ENCODE results near the gene URB1.
A peak's percentile ranks its signal among the peaks of the same experiment; 100 is the strongest.
"Not testable (repeated sequence)": the region's sequence is repeated elsewhere in the genome, so short reads cannot be mapped to it uniquely, and the experiment has no call there.

The URB1 gene

GRCh38 chr21:32281531-32281930 is 111.3 kb downstream of the URB1 start:
- no peak for DNase-seq (ENCODE audit: low read depth)
- no peak overlapping the region for H3K4me3 ChIP-seq (ENCODE audit: low read depth, low read length)
- TF ChIP-seq, protein P1, sequence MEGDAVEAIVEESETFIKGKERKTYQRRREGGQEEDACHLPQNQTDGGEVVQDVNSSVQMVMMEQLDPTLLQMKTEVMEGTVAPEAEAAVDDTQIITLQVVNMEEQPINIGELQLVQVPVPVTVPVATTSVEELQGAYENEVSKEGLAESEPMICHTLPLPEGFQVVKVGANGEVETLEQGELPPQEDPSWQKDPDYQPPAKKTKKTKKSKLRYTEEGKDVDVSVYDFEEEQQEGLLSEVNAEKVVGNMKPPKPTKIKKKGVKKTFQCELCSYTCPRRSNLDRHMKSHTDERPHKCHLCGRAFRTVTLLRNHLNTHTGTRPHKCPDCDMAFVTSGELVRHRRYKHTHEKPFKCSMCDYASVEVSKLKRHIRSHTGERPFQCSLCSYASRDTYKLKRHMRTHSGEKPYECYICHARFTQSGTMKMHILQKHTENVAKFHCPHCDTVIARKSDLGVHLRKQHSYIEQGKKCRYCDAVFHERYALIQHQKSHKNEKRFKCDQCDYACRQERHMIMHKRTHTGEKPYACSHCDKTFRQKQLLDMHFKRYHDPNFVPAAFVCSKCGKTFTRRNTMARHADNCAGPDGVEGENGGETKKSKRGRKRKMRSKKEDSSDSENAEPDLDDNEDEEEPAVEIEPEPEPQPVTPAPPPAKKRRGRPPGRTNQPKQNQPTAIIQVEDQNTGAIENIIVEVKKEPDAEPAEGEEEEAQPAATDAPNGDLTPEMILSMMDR (IDR thresholded peaks at IDR 0.05; ENCODE audit: insufficient read depth, low read depth, low read length, missing control alignments): no peak

DNA sequence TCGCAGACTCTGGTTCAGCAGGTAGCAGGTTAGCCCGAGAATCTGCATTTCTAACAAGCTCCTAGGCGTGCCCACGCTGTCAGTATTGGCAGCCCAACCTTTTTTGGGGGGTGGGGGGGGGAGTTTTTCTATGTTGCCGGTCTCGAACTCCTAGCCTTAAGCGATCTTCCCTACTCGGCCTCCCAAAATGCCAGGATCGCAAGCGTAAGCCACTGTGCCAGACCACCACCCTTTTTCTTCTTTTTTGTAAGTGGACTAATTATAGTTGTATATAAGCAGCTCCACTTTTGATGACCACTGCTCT is 113.5 kb downstream of the URB1 start:
- no peak for DNase-seq (ENCODE audit: low read depth)
- TF ChIP-seq, protein P1 (IDR thresholded peaks at IDR 0.05; ENCODE audit: insufficient read depth, low read depth, low read length, missing control alignments): no peak
- H3K4me3 ChIP-seq (ENCODE audit: low read depth, low read length): peak overlapping the region; percentile 74

GRCh38 chr21:32278518-32279376 is 114.1 kb downstream of the URB1 start, which contains the start of gene MIS18A:
Gene MIS18A, minus strand, starts transcription at chr21:32279049. Its CDS starts 35 bp downstream, at chr21:32279014.
- TF ChIP-seq, protein P1 (IDR thresholded peaks at IDR 0.05; ENCODE audit: insufficient read depth, low read depth, low read length, missing control alignments): no peak
- DNase-seq (ENCODE audit: low read depth): peak; percentile 96
- peak within 1 kb of the TSS; percentile 74 for H3K4me3 ChIP-seq (ENCODE audit: low read depth, low read length)

DNA sequence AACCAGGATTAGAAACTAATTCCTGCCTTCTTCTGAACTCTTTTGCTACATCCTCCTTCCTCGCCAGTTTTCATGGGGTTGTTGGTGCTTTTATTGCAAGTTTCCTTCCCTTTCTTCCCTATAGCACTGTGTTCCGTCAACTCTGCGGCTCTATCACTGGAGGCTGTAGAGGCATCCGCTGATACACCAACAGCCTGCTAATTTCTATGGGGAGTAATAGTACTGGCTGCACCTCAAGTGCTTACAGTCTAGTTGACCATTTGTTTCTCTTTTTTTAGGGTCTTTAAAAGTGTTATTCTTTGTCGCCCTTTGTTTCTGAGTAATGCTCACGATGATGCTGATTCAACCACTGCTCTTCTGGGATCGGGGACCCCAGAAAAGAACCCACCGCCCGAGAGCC is 114.7 kb downstream of the URB1 start:
- DNase-seq (ENCODE audit: low read depth): peak; percentile 23
- peak overlapping the region; percentile 74 for H3K4me3 ChIP-seq (ENCODE audit: low read depth, low read length)
- TF ChIP-seq, protein P1 (IDR thresholded peaks at IDR 0.05; ENCODE audit: insufficient read depth, low read depth, low read length, missing control alignments): no peak

DNA sequence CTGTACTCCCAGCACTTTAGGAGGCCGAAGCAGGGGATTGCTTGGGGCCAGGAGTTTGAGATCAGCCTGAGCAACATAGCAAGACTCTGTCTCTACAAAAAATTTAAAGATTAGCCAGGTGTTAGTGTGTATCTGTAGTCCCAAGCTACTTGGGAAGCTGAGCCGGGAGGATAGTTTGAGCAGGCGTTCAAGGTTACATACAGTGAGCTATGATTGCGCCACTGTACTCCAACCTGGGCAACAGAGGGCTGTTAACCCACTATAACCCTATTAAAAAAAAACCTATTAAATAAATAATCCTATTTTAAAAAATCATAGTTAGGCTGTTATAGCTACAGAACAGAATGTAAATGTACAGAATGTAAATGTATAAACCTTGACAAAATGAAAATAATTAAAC is 116.1 kb downstream of the URB1 start:
- TF ChIP-seq, protein P1 (IDR thresholded peaks at IDR 0.05; ENCODE audit: insufficient read depth, low read depth, low read length, missing control alignments): no peak
- no peak overlapping the region for H3K4me3 ChIP-seq (ENCODE audit: low read depth, low read length)
- DNase-seq (ENCODE audit: low read depth): no peak

GRCh38 chr21:32270748-32271147 is 122.1 kb downstream of the URB1 start:
- DNase-seq (ENCODE audit: low read depth): no peak
- TF ChIP-seq, protein P1 (IDR thresholded peaks at IDR 0.05; ENCODE audit: insufficient read depth, low read depth, low read length, missing control alignments): no peak
- no peak overlapping the region for H3K4me3 ChIP-seq (ENCODE audit: low read depth, low read length)

DNA sequence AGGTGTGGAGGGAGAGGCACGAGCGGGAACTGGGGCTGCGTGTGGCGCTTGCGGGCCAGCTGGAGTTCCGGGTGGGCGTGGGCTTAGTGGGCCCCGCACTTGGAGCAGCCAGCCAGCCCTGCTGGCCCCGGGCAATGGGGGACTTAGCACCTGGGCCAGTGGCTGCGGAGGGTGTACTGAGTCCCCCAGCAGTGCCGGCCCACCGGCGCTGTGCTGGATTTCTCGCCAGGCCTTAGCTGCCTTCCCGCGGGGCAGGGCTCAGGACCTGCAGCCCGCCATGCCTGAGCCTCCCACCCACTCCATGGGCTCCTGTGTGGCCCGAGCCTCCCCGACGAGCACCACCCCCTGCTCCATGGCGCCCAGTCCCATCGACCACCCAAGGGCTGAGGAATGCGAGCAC is 127.5 kb downstream of the URB1 start:
- not testable (repeated sequence) for DNase-seq (ENCODE audit: low read depth); H3K4me3 ChIP-seq (ENCODE audit: low read depth, low read length)
